ENCODE data around the gene RUVBL2.

The RUVBL2 gene

DNA sequence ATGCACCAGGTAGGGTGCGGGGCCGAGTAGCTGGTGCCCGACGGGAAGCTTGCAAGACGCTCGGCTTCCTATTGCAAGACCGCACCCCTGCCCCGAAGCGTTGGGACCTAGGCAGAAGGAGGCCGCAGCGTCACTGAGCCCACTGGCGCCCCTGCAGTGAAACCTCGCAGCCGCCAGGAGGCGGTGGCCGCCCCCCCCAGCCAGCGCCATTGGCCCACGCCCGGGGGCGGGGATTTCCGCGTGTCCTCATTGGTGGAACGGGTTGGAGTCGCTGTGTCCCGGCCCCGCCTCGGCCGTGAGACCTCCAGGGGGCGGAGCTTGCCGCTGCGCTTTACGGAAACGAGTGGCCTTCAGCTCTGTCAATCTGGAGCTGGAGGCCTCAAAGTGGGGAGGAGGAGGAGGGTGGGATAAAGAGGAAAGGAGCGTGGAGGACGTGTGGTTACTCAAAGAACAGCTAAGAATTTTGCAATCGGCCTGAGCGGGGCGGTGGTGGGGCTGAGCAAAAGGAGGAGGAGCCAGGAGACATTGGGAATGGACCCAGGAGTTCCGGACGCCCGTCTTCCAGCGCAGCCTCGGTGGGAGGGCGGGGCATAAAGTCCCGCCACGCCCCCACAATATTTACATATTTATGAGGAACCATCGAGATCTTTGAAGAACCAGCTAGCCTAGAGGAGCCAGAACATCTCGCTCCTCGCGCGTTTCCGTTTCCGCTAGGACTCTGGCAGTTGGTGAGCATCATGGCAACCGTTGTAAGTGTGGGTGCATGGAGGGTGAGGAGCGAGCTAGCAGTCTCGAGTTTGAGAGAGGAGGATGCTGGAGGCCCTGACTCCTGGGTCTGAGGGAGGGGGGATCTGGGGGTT lies at the start of gene RUVBL2, which contains the start of gene GYS1:
Gene RUVBL2 (plus strand): TSS at position 713 of the 860 bp plus-strand sequence. CDS start 25 bp downstream, at position 738.
Gene GYS1 (minus strand): TSS at position 135 of the 860 bp plus-strand sequence. CDS start 197 bp downstream, outside the sequence.
- peak; percentile 99 for DNase-seq

DNA sequence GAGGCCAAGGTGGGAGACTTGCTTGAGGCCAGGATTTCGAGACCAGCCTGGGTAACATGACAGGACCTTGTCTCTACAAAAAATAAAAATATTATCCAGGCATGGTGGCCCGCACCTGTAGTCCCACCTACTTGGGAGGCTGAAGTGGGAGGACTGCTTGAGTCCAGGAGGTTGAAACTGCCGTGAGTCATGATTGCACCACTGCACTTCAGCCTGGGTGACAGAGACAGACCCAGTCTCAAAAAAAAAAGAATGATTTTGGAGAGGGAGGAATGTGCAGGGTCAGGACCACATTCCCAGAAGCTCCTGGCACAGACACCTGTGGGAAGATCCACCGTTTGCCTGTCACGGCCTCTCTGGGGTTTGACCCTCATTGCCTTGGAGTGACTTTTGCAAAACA lies 48.3 kb upstream of the RUVBL2 start:
- no peak for DNase-seq

DNA sequence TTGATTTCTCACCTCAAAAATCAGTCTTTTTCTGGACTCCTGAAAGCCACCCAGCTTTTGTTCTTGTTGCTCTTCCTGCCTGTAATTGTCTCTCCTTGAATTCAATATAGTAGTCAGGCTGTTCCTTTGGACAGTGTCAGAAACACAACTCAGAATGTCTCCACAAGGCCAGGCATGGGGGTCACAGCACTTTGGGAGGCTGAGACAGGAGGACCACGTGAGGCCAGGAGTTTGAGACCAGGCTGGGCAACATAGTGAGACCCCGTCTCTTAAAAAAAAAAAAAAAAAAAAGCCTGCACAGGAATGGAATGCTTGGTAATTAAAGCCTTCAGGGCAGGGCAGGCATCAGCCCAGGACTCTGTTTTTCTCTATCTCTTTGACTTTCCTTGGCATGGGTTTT lies 47.9 kb upstream of the RUVBL2 start:
- no peak for DNase-seq

DNA sequence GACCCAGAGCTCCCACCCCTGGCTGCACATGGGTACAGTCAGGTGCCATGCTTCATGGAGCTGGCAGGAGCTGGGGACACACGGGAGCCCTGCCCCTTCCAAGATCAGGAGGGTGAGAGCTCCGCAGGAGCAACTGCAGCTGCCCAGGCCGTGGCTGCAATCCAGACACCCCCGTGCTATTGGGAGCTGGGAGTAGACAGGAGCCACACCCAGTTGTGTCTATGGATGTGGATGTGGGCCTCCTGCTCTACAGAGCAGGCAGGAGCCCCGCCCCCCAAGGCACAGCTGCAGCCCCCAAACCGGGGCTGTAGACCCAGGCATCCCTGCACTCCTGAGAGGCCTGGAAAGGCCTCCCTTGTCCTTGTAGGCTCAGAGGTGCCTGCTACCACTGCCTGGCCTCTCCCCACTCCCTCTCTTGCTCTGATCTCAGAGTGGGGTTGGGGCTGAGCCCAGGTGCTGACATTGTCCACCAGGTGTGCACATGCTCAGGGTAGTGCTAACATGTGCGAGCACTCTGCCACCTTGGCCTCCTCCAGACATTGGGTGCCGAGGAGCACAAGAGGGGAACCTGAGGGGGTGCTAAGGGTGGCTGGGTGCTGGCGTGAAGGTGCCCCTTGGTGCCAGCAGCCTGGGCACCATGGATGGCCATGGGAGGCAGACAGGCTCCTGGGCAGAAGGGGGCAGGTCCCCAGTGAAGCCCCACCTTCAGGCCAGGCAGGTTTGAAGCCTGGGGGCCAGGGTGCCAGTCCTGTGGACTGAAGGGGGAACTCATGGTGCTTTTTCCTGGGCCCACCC lies 47.0 kb upstream of the RUVBL2 start:
- no peak for DNase-seq

DNA sequence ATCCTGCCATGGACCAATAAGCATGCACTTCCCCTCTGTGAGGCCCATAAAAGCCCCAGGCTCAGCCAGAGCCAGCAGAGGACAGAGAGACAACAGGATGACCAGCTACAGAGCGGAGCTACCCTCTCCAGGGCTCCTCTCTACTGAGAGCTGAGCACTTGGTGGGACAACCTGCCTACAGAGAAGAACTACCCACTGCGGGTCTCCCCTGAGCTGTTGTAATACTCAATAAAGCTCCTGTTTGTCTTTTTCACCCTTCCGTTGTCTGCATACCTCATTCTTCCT lies 46.5 kb upstream of the RUVBL2 start:
- DNase-seq = no peak

DNA sequence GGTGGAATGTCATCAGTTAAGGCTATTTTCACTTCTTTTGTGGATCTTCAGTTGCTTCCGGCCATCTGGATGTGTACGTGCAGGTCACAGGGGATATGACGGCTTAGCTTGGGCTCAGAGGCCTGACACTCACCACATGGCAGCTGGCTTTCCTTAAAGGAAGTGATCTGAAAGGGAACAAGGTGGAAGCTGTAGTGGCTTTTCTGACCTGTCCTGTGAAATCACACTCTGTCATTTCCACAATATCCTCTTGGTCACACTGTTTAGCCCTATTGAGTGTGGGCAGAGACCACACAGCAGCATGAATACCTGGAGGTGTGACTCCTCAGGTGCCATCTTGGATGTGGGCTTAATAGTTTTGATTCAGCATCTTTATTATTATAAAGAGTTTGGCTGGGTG lies 43.5 kb upstream of the RUVBL2 start:
- DNase-seq = no peak

DNA sequence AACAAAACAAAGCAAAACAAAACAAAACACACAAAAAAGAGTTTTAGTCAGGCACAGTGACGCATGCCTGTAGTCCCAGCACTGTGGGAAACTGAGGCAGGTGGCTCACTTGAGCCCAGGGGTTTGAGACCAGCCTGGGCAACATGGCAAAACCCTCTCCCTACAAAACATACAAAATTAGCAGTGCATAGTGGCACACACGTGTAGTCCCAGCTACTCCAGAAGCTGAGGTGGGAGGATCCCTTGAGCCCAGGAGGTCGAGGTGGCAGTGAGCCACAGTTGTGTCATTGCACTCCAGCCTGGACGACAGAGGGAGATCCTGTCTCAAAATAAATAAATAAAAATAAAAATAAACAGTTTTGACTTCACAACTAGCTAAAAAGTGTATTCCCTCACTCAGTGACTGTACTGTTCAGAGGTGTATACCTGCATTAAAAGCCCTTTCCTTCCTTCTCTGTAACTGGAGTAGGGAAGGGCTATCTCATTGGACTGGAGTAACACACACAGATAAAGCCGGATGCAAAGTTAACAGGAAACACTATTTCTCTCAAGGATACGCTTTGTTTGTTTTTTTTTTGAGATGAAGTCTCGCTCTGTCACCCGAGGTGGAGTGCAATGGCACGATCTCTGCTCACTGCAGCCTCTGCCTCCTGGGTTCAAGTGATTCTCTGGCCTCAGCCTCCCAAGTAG lies 42.7 kb upstream of the RUVBL2 start:
- no peak for DNase-seq

DNA sequence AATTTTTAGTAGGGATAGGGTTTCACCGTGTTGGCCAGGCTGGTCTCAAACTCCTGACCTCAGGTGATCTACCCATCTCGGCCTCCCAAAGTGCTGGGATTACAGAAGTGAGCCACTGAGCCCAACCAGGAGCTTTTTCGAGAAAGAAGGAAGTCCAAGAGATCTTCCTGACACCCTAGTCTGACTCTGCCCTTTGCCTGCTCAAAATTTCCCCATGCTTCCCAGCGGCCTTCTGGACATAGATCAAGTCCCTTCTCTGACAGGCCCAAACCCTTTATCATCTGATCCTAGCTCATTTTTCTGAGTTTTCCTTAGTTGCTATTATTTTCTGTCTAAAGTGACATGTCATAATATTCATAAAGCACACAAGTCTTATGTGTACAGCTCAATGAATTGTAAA lies 40.5 kb upstream of the RUVBL2 start:
- no peak for DNase-seq

DNA sequence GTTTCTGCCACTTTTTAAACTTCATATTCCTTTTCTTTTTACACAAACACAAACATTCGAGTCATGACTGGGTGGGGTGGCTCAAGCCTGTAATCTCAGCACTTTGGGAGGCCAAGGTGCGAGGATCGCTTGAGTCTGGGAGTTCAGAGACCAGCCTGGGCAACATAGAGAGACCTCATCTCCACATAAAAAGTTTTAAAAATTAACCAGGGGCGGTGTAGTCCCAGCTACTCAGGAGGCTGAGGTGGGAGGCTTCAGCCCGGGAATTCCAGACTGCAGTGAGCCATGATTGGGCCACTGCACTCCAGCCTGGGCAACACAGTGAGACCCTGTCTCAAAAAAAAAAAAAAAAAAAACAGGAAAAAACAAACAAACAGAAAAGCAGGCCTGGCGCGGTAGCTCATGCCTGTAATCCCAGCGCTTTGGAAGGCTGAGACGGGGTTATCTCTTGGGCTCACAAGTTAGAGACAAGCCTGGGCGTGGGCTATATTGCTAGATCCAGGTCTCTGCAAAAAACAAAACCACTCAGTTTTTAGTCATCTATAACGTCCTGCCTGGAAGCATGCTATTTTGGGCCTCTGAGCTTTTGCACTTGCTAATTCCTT lies 39.6 kb upstream of the RUVBL2 start:
- DNase-seq = no peak

DNA sequence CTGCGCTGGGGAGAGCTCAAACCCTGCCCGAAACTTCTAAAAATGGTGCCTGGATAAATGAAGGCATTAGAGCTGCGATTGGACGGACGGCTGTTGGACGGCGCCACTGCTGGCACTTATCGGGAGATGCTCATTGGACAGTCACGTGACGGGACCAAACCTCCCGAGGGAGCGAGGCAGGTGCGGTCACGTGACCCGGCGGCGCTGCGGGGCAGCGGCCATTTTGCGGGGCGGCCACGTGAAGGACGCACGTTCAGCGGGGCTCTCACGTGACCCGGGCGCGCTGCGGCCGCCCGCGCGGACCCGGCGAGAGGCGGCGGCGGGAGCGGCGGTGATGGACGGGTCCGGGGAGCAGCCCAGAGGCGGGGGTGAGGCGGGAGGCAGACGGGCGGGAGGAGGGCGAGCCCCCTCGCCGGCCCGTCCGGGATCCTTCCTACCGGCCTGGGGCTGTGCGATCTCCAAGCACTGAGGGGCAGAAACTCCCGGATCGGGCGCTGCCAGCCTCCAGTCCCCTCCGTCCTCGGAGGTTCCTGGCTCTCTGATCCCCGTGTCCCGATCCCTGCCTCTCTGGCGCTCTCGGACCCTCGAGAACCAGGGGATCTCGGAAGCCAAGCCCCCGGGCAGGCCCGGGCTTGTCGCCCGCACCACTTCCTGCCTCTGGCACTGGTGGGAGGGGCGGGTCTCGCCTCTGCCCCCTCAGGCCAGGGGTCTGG lies 38.9 kb upstream of the RUVBL2 start, which contains the start of gene BAX:
Gene BAX (plus strand): TSS at position 281 of the 713 bp plus-strand sequence. CDS start 54 bp downstream, at position 335.
- peak; percentile 99 for DNase-seq

DNA sequence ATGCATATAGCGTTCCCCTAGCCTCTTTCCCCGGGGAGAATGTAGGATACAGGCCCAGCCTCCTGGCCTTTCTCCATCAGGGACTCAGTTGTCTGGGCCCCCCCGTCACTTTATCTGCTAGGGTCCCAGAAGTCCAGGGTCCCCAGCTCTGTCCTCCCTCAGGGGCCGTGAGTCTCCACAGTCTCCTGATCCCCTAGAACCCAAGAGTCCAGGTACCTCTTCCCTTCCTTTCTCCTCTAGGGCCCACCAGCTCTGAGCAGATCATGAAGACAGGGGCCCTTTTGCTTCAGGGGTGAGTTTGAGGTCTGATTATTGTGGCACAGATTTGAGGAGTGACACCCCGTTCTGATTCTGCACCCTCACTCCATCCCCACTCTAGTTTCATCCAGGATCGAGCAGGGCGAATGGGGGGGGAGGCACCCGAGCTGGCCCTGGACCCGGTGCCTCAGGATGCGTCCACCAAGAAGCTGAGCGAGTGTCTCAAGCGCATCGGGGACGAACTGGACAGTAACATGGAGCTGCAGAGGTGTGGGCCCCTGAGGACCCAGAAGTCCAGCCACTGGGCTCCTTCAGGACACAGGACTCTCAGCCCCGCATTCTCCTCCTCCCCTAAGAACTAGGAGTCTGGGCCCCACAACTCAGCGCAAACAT lies 38.3 kb upstream of the RUVBL2 start:
- no peak for DNase-seq

DNA sequence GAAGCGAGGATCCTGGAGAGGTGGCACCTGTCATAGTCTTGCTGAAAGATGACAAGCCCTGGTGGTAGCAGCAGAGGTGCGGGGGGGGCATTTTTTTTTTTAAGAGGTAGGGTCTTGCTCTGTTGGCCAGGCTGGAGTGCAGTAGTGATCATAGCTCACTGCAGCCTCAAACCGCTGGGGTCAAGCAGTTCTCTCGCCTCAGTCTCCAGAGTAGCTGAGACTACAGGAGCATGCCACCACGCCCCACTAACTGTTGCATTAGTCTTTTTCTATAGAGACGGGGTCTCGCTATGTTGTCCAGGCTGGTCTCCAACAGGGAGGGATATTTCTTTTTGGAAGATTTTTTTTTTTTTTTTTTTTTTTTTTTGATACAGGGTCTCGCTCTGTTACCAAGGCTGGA lies 35.7 kb upstream of the RUVBL2 start:
- DNase-seq = no peak

DNA sequence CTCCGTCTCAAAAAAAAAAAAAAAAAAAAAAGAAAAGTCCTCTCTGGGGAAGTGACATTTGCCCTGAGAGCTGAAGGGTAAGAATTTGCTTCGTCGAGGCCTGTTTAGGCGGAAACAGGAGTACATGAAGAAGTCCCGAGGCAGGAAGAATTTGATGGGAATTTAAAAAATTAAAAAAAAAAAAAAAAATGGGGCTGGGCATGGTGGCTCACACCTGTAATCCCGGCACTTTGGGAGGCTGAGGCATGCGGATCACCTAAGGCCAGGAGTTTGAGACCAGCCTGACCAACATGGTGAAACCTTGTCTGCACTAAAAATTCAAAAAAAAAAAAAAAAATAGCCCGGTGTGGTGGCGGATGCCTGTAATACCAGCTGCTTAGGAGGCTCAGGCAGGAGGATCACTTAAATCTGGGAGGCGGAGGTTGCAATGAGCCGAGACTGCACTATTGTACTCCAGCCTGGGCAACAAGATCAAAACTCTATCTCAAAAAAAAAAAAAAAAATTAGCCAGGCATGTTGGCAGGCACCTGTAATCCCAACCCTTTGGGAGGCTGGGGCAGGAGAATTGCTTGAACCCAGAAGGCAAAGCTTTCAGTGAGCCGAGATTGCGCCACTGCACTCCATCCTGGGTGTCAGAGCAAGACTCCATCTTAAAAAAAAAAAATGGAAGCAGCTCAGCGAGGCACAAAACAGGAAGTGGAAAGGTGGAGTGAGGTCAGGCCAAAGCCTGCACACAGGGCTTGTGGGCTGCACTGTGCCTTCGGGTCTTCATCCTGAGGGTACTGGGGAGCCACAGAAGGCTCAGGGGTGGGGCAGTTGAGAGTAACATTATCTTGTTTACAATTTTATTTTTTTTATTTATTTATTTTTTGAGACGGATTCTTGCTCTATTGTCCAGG lies 34.1 kb upstream of the RUVBL2 start:
- no peak for DNase-seq

DNA sequence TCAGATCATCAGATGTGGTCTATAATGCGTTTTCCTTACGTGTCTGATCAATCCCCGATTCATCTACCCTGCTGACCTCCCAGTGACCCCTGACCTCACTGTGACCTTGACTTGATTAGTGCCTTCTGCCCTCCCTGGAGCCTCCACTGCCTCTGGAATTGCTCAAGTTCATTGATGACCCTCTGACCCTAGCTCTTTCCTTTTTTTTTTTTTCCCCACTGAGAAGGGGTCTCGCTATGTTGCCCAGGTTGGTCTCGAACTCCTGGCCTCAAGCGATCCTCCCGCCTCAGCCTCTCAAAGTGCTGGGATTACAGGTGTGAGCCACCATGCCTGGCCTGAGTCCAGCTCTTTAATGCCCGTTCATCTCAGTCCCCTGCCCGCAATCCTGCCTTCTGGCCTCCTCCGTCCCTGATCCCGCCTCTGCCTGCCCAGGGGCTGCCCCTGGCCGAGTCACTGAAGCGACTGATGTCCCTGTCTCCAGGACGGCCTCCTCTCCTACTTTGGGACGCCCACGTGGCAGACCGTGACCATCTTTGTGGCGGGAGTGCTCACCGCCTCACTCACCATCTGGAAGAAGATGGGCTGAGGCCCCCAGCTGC lies 32.5 kb upstream of the RUVBL2 start:
- no peak for DNase-seq

DNA sequence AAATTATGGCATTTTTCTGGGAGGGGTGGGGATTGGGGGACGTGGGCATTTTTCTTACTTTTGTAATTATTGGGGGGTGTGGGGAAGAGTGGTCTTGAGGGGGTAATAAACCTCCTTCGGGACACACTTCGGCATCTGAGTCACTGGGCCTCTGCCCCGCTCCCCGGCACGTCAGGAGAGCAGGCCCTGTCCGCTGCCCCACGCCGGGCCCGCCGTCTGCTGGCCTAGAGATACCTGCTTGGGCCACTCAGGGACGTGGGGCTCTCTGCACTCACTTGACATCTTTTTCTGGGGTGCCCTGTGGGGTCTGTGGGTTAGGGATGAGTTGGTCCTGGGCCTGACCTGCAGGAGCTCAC lies 32.0 kb upstream of the RUVBL2 start:
- DNase-seq = no peak

DNA sequence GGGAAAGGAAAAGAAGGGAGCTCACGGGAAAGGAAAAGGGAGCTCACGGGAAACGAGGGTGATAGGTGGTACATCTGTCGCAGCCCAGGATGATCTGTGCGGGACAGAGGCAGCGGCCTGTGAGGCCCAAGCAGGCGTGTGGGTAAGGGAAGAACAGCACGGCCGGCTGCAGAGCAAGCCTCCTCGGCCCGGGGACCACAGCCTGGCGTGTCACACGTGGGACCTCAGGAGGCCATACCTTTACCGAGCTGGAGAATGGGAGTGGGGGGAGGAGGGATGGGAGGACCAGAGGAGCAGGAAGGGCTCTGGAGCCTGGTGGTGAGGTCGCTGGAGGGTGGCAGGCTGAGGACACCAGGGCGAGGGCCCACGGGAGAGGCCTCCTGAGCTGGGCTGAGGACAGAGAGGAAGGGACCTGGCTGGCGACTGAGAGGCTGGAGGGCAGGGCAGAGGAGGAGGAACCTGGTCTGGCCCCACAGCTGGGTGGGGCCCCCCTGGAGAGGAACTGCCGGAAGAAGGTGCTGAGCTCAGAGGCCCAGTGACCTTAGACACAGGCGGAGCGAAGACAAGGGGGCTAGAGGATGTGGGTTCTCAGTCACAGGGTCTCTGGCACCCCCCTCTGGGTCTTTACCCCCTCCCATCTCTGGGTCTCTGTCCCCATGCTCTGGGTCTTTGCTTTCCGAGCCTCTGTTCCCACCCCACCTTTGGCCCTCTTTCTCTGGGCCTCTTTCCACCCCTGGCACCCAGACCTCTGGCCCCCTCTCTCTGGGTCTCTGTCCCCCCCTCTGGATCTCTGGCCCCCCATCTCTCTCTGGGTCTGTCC lies 31.4 kb upstream of the RUVBL2 start:
- DNase-seq = no peak

DNA sequence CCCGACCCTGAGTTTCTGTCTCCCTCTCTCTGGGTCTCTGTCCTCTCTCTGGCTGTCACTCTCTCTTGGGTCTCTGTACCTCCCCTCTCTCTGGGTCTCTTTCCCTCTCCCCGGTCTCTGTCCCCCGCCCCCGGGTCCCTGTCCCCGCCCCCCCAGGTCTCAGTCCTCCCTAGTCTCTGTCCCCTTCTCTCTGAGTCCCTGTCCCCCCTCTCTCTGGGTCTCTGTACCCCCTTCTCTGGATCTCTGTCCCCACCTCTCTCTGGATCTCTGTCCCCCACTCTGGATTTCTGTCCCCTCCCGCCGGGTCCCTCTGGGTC lies 30.9 kb upstream of the RUVBL2 start:
- DNase-seq = no peak

DNA sequence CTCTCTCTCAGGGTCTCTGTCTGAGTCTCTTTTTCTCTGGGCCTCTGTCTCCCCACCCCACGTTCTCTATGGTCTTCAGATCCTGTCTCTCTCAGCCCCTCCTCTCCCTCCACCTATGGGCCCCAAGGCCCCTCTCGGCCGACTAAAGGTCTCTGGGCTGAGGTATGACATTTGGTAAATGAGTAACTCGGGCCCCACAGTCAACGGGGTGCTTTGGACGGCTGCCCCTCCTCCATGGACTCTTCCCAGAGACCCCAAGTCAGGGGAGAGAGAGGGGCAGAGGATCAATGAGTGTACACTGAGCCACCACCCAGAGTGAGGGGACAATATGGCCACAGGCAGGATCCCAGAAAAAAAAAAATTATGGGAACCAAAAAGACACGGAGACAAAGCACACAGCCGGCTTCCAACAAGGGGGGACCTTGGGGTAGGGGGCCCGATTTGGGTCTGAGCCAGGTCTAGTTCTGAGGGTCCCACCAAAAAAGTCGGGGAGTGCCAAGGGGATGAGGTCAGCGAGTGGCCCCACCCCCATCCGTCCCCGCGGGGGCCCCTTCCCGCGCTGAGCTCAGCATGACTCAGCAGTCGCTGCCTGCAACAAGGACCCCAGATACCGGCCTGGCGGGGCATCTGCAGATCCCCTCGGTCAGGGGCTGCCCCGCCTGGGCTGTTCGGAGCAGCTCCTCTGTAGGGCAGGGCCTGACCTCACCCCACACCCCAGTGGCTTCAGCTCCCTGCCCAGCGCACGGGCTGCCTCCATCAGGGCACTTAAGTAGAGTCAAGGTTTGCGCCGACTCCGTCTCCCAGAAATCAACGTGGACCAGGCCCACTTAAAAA lies 30.1 kb upstream of the RUVBL2 start:
- no peak for DNase-seq
